T1000 (cell line): Measurements from ENCODE around the gene ARHGAP22.

Experiments
- DNase-seq: peaks from one replicate; lab custom pipeline; 2025; ENCODE audit warnings: mixed read lengths; lab: John Stamatoyannopoulos, UW

ARHGAP22 gene

DNA sequence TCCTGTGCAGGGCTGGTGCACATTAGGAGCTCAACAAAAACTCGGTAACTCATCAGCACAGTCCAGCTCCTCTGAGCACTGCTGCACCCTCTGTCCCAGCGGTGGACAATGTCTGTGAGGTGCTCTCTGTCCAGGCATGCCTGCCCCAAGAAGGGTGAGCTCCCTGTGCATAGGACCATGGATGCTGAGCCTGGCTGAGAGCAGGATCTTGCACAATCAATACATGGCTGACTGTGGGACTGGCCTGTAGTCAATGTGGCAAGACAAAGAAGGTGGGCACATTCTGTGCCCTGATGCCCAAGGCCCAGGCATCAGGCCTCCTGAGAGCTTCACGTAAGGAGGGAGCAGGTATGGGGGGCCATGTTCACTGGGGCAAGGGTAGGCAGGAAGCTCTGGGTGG lies 17.1 kb downstream of the ARHGAP22 start:
- no peak for DNase-seq

GRCh38 chr10:48587101-48587500 lies 17.8 kb downstream of the ARHGAP22 start:
- DNase-seq, result no peak

DNA sequence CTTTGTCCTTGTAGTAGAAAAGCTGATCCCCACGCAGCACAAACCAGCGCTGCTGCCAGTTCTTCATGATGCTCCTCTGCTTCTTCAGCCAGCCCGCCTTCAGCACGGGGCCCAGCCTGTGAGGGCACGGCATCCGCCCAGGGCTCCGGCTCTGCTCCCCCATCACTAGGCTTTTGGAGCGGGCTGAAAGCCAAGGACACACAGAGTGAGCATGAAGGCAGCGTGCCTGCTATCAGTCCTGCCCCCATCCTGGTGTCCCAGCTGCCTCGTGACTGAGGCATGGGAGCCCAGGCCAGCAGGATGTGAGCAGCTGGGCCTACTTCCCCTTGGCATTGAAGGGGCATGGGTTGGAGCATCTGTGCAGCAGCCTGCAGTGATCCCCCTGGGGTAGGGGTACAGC lies 21.9 kb downstream of the ARHGAP22 start:
- no peak for DNase-seq

DNA sequence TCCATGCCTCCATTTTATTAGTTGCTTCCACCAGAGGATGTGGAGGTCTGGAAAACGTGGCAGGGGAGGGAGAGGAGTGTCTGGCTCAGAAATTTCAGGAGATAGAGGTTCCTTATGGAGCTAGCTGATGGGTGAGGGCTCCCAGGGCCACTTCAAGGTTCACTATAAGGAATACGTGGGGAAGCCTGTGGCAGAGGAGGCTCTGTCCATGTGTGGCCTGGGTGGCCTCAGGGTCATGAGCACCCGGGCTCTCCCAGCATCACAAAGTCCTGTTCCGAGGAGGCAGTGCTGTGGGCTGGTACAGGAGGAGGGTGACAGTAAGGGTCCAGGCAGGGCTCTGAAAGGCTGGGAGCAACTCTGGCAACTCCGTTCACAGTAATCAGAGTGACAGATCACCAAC lies 24.6 kb downstream of the ARHGAP22 start:
- DNase-seq, result no peak

GRCh38 chr10:48579251-48579960 lies 25.5 kb downstream of the ARHGAP22 start:
- no peak for DNase-seq

DNA sequence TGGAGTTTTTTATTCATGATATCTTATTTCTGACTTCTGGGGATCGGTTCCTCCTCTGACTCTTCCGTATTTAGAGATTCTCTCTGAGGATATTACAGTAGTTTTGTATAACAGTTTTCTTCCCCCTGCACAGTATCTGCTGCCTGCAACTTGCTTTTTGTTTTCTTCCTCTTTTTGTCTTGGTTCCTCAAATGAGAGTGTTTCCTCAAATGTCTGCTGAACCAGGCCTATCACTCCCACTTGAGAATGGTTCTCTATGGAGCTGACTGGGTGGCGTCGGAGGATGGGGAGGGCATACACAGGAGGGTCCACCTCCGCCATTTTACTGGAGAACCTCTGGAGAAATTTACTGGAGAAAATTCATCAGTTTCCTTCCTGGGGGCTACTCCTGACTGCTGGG lies 27.7 kb downstream of the ARHGAP22 start:
- no peak for DNase-seq

- no peak for DNase-seq
Observed at GRCh38 chr10:48576501-48576900, 28.4 kb downstream of the ARHGAP22 start.

GRCh38 chr10:48575901-48576300 lies 29.0 kb downstream of the ARHGAP22 start:
- no peak for DNase-seq

DNA sequence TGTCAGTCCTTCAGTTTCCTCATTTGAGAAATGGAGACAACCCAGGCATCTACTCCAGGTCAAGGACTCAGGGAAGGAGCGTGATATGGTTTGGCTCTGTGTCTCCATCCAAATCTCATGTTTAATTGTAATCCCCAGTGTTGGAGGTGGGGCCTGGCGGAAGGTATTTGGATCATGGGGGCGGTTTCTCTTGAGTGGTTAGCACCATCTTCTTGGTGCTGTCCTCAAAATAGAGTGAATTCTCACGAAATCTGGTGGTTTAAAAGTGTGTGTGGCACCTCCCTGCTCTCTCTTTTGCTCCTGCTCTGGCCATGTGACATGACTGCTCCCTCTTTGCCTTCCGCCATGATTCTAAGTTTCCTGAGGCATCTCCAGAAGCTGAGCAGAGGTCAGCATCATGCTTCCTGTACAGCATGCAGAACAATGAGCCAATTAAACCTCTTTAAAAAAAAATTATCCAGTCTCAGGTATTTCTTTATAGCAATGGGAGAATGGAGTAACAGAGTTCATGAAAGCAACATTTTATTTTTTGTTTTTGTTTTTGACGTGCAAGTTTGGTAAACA lies 30.0 kb downstream of the ARHGAP22 start:
- DNase-seq, result no peak

DNA sequence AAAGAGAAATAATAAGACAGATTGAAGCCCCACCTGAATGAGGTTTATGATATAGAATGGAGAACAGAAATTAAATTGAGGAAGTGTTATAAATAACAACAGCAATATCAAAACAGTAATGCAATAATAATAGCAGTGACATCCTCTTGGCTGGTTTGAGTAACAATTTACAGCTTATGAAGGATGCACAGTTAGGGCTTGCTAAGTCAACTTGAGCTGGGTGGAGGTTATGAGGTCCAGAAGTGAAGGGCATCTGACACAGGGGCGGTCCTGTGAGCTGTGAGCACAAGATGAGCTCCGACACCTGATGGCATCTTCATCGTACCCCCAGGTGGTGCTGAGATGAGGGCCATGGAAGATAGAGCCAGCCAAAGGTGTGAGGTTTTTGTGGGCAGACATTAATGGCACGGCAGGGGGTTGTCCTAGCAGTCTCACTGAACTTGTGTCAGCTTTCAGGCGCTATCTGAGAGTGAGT lies 30.5 kb downstream of the ARHGAP22 start:
- DNase-seq, result no peak

DNA sequence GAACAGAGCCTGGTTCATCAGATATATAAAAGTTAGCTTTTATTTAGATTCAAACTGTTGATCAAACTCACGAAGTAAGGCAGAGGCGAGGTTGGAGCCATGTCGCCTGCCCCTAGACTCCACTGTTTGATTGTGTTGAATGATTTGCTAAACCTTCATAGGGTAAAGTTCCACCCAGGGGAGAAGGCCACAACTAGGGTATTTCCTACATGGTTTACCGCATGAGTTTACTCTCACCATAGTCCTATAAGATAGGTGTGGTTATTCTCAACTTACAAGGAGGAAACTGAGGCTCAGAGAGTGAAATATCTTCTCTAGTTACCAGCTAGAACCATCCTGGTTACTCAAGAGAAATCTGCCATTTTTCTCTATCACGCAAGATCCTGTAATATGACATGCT lies 31.8 kb downstream of the ARHGAP22 start:
- DNase-seq, result no peak

DNA sequence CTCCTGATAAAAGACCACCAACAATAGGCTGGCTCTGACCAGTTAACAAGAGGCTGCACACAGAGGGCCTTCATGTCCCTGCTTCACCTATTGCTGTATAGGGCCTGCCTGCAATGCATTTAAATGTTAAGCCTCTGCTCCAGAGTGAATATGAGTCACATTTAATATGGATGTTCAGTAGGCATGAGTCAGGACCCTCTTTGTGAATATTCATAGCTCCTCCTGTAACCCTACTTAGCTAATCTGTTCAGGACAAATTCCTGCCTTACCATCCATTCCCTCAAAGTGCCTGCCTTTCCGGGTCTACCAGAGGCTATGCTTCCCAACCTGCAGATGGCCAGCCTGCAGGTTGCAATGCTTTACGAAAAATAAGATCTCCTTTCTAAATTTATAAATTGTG lies 32.5 kb downstream of the ARHGAP22 start:
- no peak for DNase-seq

DNA sequence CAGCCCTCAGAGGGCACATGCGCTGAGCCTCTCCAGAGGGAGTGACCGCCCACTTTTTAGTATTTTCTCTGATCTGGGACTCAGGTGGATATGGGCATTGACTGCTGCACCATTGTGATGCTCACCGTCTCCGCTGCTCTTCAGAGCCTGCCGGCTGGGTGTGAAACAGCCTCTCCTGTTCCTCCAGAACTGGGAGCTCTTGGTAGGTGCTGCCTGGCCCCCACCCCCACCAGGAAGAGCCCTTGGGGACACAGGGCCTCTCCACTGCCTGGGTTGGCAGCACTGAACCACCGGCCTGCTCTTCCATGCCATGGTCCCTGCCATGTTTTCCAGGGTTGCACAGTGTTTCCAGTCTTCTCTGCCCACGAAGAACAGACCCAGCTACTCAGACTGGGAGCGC lies 36.3 kb downstream of the ARHGAP22 start:
- DNase-seq, result no peak

- no peak for DNase-seq
Observed at GRCh38 chr10:48568131-48568530, 36.7 kb downstream of the ARHGAP22 start.

- DNase-seq, result no peak
Observed at GRCh38 chr10:48567346-48567745, 37.5 kb downstream of the ARHGAP22 start.

- DNase-seq, result no peak
Observed at GRCh38 chr10:48564466-48565160, 40.3 kb downstream of the ARHGAP22 start.

GRCh38 chr10:48557511-48558123 lies 47.3 kb downstream of the ARHGAP22 start:
- DNase-seq, result no peak

GRCh38 chr10:48556713-48557112 lies 48.2 kb downstream of the ARHGAP22 start:
- DNase-seq, result no peak

DNA sequence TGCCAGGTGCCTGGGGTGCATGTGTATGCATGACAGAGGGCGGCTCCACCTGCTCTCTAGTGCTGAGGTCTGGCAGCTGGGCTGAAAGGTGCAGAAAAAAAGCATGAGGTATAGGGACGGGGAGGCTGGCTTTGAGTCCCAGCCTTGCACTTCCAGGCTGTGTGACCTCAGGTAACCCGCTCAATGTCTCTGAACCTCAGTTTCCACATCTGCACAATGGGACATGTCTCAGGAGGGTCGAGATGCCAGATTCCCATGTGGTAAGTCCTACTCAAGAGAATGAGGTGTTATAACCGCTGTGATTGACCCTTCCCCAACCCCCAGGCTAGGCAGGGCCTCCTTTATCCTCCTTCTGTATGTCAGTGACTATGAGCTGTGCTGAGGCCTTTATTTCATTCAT lies 48.8 kb downstream of the ARHGAP22 start:
- DNase-seq, result no peak

- DNase-seq, result no peak
Observed at GRCh38 chr10:48555310-48556042, 49.4 kb downstream of the ARHGAP22 start.

DNA sequence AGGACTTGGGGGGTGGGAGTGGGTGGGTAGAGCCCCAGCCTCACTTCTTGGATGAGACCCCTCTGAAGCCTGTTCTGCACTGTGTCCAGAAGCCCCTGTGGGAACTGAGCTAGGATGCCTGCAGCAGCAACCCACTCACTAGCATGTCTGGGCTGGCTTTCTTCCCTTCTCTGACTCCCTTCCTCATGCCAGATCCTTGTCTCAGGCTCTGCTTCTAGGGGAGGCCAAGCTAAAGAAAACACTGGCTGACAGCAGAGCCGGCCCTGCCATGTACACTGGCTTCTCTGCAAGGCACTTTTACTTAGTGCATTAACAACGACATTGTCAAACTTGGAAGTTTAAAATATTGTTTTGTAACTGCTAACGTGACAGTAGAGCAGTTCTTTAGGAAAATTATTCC lies 50.2 kb downstream of the ARHGAP22 start:
- no peak for DNase-seq

- no peak for DNase-seq
Observed at GRCh38 chr10:48554246-48554645, 50.6 kb downstream of the ARHGAP22 start.
